Measurements from ENCODE around the gene WHRN.

The WHRN gene

GRCh38 chr9:114359801-114360200, 145.5 kb downstream of the WHRN start:
- H3K9me3 ChIP-seq (ENCODE audit: control insufficient read depth, low read depth, low read length): no peaks in the 10 kb centered on the region
- H3K4me3 ChIP-seq (ENCODE audit: low read length): no peak overlapping the region
- H3K27me3 ChIP-seq (ENCODE audit: control insufficient read depth, insufficient read depth, low read length): no peaks in the 10 kb centered on the region
- no peak overlapping the region for H3K27ac ChIP-seq (ENCODE audit: low read length)
- no peak overlapping the region for H3K9ac ChIP-seq (ENCODE audit: low read length)
- no peaks in the 10 kb centered on the region for H3K4me1 ChIP-seq (ENCODE audit: control insufficient read depth, low read depth, low read length)
- H3K36me3 ChIP-seq (ENCODE audit: control insufficient read depth, low read depth, low read length): peaks cover 84% of the 10 kb centered on the region

GRCh38 chr9:114357911-114358328, 147.4 kb downstream of the WHRN start:
- H3K9ac ChIP-seq (ENCODE audit: low read length): no peak overlapping the region
- H3K36me3 ChIP-seq (ENCODE audit: control insufficient read depth, low read depth, low read length): peaks cover 73% of the 10 kb centered on the region
- H3K4me1 ChIP-seq (ENCODE audit: control insufficient read depth, low read depth, low read length): no peaks in the 10 kb centered on the region
- no peaks in the 10 kb centered on the region for H3K27me3 ChIP-seq (ENCODE audit: control insufficient read depth, insufficient read depth, low read length)
- no peak overlapping the region for H3K4me3 ChIP-seq (ENCODE audit: low read length)
- no peak overlapping the region for H3K27ac ChIP-seq (ENCODE audit: low read length)
- H3K9me3 ChIP-seq (ENCODE audit: control insufficient read depth, low read depth, low read length): no peaks in the 10 kb centered on the region

GRCh38 chr9:114357360-114357759, 147.9 kb downstream of the WHRN start:
- Histone ChIP-seq H3K4me1 (ENCODE audit: control insufficient read depth, low read depth, low read length) (no peaks in the 10 kb centered on the region), H3K4me3 (ENCODE audit: low read length) (no peak overlapping the region), H3K9ac (ENCODE audit: low read length) (no peak overlapping the region), H3K27me3 (ENCODE audit: control insufficient read depth, insufficient read depth, low read length) (no peaks in the 10 kb centered on the region), H3K9me3 (ENCODE audit: control insufficient read depth, low read depth, low read length) (no peaks in the 10 kb centered on the region), H3K36me3 (ENCODE audit: control insufficient read depth, low read depth, low read length) (peaks cover 72% of the 10 kb centered on the region), H3K27ac (ENCODE audit: low read length) (no peak overlapping the region)

- no peaks in the 10 kb centered on the region for H3K9me3 ChIP-seq (ENCODE audit: control insufficient read depth, low read depth, low read length)
- H3K27me3 ChIP-seq (ENCODE audit: control insufficient read depth, insufficient read depth, low read length): no peaks in the 10 kb centered on the region
- no peak overlapping the region for H3K9ac ChIP-seq (ENCODE audit: low read length)
- peaks cover 71% of the 10 kb centered on the region for H3K36me3 ChIP-seq (ENCODE audit: control insufficient read depth, low read depth, low read length)
- no peak overlapping the region for H3K4me3 ChIP-seq (ENCODE audit: low read length)
- H3K27ac ChIP-seq (ENCODE audit: low read length): no peak overlapping the region
- H3K4me1 ChIP-seq (ENCODE audit: control insufficient read depth, low read depth, low read length): no peaks in the 10 kb centered on the region
Measured at GRCh38 chr9:114356792-114357191, 148.5 kb downstream of the WHRN start.

- Histone ChIP-seq H3K27ac (ENCODE audit: low read length) (no peak overlapping the region), H3K4me1 (ENCODE audit: control insufficient read depth, low read depth, low read length) (no peaks in the 10 kb centered on the region), H3K36me3 (ENCODE audit: control insufficient read depth, low read depth, low read length) (peaks cover 67% of the 10 kb centered on the region), H3K9me3 (ENCODE audit: control insufficient read depth, low read depth, low read length) (no peaks in the 10 kb centered on the region), H3K9ac (ENCODE audit: low read length) (no peak overlapping the region), H3K27me3 (ENCODE audit: control insufficient read depth, insufficient read depth, low read length) (no peaks in the 10 kb centered on the region), H3K4me3 (ENCODE audit: low read length) (no peak overlapping the region)
Measured at GRCh38 chr9:114355821-114356220, 149.5 kb downstream of the WHRN start.
